ENCODE results near the gene ZBTB21. TPM values are rescaled to one million over a fixed set of nuclear protein-coding genes. Genes with fewer than 3 reads are reported as not detected.

The ZBTB21 gene
- total RNA-seq, 1 donor from 2014 or later: 25.3 TPM

DNA sequence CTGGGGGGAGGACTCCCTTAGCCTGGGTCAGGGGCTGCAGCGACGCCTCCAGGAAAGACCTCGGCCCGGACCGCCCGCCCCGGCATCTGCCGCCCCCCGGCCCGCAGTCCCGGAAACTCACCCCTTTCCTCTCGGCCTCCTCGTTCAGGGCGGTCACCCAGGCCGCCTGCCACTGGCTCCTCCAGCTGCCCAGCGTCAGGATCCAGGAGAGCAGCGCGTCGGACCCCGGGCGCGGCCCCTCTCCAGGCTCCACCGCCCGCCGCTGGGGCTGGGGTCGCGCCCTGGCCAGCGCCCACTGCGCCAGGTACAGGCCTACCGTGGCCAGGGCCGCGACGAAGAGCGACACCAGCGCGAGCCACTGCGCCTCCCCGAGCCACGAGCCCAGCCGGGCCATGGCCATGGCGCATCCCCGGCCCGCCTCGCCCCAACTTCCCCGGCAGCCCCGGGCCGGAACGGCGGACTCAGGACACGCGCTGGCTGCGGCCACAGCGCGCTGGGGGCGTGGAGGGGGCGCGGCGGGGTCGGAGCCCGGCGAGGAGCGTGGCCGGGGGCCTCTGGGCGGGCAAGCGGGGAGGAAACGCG lies 56.8 kb downstream of the ZBTB21 start:
- no peak overlapping the region for H3K27ac Mint-ChIP-seq
- Histone ChIP-seq H3K9ac (no peak overlapping the region), H3K36me3 (no peaks in the 10 kb centered on the region), H3F3A (ENCODE audit: low read depth) (peaks cover 39% of the 10 kb centered on the region), H3K4me3 (peak overlapping the region; percentile 68), H3K9me3 (ENCODE audit: low read depth) (no peaks in the 10 kb centered on the region), H3K79me2 (ENCODE audit: low read depth) (peaks cover 33% of the 10 kb centered on the region), H4K20me1 (ENCODE audit: low read depth) (peaks cover 20% of the 10 kb centered on the region), H3K27me3 (peaks cover 20% of the 10 kb centered on the region), H3K4me1 (peaks cover 35% of the 10 kb centered on the region), H3K27ac (no peak overlapping the region), H3K4me2 (peak overlapping the region; percentile 79), H2AFZ (replicated peaks) (peak overlapping the region; percentile 95)
- H3K4me1 Mint-ChIP-seq: peaks cover 50% of the 10 kb centered on the region
- DNase-seq (ENCODE audit: low spot score): peak; percentile 55
- peak overlapping the region; percentile 84 for H3K4me3 Mint-ChIP-seq
- peaks cover 6% of the 10 kb centered on the region for H3K36me3 Mint-ChIP-seq
- no peaks in the 10 kb centered on the region for H3K9me3 Mint-ChIP-seq
- TF ChIP-seq, protein P1, sequence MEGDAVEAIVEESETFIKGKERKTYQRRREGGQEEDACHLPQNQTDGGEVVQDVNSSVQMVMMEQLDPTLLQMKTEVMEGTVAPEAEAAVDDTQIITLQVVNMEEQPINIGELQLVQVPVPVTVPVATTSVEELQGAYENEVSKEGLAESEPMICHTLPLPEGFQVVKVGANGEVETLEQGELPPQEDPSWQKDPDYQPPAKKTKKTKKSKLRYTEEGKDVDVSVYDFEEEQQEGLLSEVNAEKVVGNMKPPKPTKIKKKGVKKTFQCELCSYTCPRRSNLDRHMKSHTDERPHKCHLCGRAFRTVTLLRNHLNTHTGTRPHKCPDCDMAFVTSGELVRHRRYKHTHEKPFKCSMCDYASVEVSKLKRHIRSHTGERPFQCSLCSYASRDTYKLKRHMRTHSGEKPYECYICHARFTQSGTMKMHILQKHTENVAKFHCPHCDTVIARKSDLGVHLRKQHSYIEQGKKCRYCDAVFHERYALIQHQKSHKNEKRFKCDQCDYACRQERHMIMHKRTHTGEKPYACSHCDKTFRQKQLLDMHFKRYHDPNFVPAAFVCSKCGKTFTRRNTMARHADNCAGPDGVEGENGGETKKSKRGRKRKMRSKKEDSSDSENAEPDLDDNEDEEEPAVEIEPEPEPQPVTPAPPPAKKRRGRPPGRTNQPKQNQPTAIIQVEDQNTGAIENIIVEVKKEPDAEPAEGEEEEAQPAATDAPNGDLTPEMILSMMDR (IDR thresholded peaks at IDR 0.05): no peak
- TF ChIP-seq EZH2 (IDR thresholded peaks at IDR 0.05) (no peak), EZH2phosphoT487 (IDR thresholded peaks at IDR 0.05) (no peak)
- peaks cover 18% of the 10 kb centered on the region for H3K27me3 Mint-ChIP-seq (ENCODE audit: insufficient read depth, low read depth)

DNA sequence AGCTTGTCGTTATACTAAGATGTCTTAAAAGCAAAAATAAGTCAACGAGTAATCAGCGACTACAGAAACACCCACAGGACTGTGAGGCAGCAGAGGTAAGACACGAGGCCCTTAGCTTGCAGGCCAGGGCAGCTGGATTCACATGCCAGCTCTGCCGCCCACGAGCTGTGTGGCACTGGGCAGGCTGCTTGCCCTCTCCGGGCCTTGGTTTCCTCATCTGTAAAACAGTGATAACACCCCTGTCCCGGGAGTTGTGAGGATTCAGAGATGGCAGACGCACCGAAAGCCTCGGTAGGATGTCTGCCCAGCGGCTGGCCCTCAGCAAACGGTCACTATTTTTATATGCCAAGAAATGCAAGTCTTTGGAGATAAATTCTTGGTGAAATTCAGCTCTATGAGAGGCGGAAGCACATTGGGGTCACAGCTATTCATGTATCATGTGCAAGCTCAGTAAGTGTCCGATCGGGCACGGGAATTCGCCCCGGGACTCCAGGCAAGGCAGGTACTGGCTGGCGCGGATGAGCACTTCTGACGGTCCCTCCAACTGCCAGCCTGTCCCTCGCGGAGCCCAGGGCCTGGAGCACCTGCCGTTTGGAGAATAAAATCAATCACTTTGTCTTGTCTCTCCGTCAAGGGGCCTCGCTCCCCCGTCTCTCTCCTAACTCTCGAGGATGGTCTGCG lies 57.5 kb downstream of the ZBTB21 start:
- peaks cover 18% of the 10 kb centered on the region for H3K27me3 Mint-ChIP-seq (ENCODE audit: insufficient read depth, low read depth)
- no peaks in the 10 kb centered on the region for H3K36me3 ChIP-seq
- H3K27ac ChIP-seq: no peak overlapping the region
- peak overlapping the region; percentile 79 for H3K4me2 ChIP-seq
- peak overlapping the region; percentile 95 for H2AFZ ChIP-seq (replicated peaks)
- peaks cover 37% of the 10 kb centered on the region for H3K4me1 ChIP-seq
- H3K9me3 ChIP-seq (ENCODE audit: low read depth): no peaks in the 10 kb centered on the region
- TF ChIP-seq EZH2 (IDR thresholded peaks at IDR 0.05): no peak
- no peak for TF ChIP-seq EZH2phosphoT487 (IDR thresholded peaks at IDR 0.05)
- TF ChIP-seq, protein P1 (IDR thresholded peaks at IDR 0.05): no peak
- DNase-seq (ENCODE audit: low spot score): peak; percentile 34
- H3K79me2 ChIP-seq (ENCODE audit: low read depth): peaks cover 35% of the 10 kb centered on the region
- peaks cover 39% of the 10 kb centered on the region for H3F3A ChIP-seq (ENCODE audit: low read depth)
- H3K36me3 Mint-ChIP-seq: peaks cover 6% of the 10 kb centered on the region
- H3K4me1 Mint-ChIP-seq: peaks cover 50% of the 10 kb centered on the region
- no peaks in the 10 kb centered on the region for H3K9me3 Mint-ChIP-seq
- H3K4me3 ChIP-seq: peak overlapping the region; percentile 68
- H3K9ac ChIP-seq: no peak overlapping the region
- H3K4me3 Mint-ChIP-seq: peak overlapping the region; percentile 84
- H4K20me1 ChIP-seq (ENCODE audit: low read depth): peaks cover 20% of the 10 kb centered on the region
- no peak overlapping the region for H3K27ac Mint-ChIP-seq
- H3K27me3 ChIP-seq: peaks cover 20% of the 10 kb centered on the region

DNA sequence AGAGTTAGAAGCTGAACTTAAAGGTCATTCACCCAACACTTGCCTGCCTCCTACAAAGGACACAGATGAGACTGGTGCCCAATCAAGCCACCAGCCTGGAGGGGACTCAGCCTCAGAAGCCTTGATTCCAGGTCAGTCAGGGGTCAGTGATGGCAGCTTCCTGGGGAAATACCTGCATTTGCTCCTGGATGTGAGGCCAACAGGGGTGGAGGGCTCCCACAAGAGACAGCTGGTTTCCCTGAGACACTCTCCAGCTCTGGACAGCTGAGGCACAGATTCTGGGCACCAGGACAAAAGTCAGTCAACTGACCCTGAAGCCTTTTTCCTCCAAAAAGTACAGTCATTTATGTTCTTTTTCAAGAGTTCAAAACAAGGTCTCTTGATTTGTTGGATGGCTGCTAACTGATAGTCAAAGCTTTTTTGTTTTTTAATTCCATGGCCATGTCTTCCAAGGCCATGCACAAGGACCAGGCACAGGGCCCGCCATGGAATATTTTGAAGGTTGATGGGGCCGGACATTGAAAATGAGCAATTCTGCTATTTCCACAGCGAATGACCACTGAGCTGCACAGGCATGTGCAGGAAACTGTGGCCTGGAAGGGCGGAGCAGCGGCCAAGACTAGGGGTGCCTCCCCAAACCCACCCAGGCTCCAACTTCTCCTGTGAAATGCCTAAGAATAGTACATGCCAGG lies 58.1 kb downstream of the ZBTB21 start:
- Histone ChIP-seq H3K27me3 (peaks cover 20% of the 10 kb centered on the region), H3F3A (ENCODE audit: low read depth) (peaks cover 39% of the 10 kb centered on the region), H3K9ac (no peak overlapping the region), H3K4me2 (peak overlapping the region; percentile 79), H3K36me3 (no peaks in the 10 kb centered on the region), H3K79me2 (ENCODE audit: low read depth) (peaks cover 35% of the 10 kb centered on the region), H3K4me1 (peaks cover 37% of the 10 kb centered on the region), H3K4me3 (peak overlapping the region; percentile 68), H3K27ac (no peak overlapping the region), H4K20me1 (ENCODE audit: low read depth) (peaks cover 20% of the 10 kb centered on the region), H2AFZ (replicated peaks) (no peak overlapping the region), H3K9me3 (ENCODE audit: low read depth) (no peaks in the 10 kb centered on the region)
- no peak overlapping the region for H3K27ac Mint-ChIP-seq
- peaks cover 45% of the 10 kb centered on the region for H3K4me1 Mint-ChIP-seq
- peaks cover 6% of the 10 kb centered on the region for H3K36me3 Mint-ChIP-seq
- peaks cover 18% of the 10 kb centered on the region for H3K27me3 Mint-ChIP-seq (ENCODE audit: insufficient read depth, low read depth)
- TF ChIP-seq, protein P1 (IDR thresholded peaks at IDR 0.05): no peak
- TF ChIP-seq EZH2phosphoT487 (IDR thresholded peaks at IDR 0.05): no peak
- TF ChIP-seq EZH2 (IDR thresholded peaks at IDR 0.05): no peak
- no peaks in the 10 kb centered on the region for H3K9me3 Mint-ChIP-seq
- no peak for DNase-seq (ENCODE audit: low spot score)
- peak overlapping the region; percentile 84 for H3K4me3 Mint-ChIP-seq

Measured in neural progenitor cell (in vitro differentiated cells).